ENCODE data around the gene PSMD1.
"Not testable (repeated sequence)": the region's sequence is repeated elsewhere in the genome, so short reads cannot be mapped to it uniquely, and the experiment has no call there.

Gene PSMD1

GRCh38 chr2:231056453-231057416, at the start of gene PSMD1:
Gene PSMD1 (plus strand): TSS chr2:231056867. CDS start chr2:231057026, 159 bp downstream.
- peak; percentile 88 for DNase-seq (ENCODE audit: low read depth)

DNA sequence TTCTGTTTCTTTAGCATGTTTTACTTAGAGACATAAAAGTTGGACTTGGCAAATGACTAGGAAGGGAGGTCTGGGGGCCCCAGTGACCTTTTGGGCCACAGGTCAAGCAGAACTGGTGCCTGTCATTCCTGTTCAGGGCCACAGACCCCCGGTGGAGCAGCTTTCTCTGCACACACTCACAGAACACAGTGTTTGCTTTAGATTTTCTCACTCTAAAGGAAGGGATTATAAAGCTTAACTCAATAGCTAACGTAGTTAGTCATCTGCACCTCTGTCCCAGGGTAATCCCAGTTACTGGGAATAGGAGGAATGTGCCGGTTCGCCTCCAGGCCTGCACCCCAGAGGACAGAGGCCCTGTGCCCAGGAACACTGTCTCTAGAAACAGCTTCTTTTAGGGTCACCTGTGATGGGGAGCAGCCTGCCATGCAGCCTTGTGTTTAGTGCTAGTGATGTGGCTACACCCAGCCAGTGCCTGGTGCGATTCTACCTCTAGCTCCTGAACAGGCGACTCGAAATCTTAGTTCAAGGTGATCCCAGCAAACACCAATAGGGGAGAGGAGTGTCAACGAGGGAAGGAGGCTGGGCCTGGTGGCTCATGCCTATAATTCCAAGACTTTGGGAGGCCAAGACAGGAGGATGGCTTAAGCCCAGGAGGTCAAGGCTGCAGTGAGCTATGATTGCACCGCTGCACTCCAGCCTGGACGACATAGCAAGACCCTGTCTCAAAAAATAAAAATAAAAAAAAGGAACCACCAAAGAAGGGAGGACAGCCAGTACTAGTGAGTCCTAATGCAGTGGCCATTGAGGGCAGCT, 49.2 kb upstream of the PSMD1 start:
- DNase-seq (ENCODE audit: low read depth) = no peak

DNA sequence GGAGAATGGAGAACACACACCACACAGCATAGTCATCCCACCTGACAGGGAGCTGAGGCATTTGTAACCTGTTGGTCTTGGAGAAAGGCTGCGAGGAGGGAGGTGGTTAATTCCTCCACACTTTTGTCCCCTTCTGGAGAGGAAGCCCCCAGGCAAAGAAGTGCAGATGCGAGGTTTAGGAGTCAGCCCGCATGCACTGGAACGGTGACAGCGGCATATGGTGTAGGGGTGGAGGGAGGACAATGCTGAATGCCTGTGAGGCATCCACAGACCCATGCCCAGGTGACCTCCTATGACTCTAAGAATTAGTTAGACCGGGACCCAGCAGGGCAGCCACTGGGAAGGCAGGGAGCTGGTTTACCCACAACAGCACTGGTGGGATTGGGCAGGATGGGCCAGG, 48.5 kb upstream of the PSMD1 start:
- DNase-seq (ENCODE audit: low read depth) = no peak

DNA sequence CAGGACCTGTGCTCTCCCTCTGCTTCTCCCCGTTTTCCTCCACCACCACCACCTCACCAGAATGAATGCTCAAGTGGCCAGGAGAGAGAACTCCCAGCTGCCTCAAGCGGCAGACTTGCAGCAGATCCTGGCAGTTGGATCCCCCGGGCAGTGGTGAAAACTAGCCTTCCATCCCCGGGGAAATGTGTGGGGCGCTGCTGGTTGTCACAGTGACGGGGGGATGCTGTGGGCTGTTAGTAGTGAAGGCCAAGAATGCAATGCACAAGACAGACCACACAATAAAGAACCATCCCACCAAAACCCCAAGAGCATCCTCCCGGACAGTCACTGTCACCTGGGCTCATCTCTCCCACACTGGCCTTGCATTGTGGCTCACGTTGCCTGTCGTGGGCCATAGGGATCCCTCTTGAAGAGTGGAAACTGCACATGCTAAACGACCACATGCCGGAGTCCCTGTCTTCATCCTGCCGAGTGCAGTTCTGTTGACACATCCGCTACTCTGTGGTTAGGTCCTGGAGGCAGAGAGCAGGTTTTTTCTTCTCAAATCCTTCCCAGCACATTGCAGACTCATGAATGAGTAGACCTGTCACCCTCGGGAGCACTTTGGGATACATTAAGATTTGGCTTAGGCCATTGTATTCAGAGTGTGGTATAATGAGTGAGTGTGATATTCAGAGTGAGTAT, 47.3 kb upstream of the PSMD1 start:
- no peak for DNase-seq (ENCODE audit: low read depth)

DNA sequence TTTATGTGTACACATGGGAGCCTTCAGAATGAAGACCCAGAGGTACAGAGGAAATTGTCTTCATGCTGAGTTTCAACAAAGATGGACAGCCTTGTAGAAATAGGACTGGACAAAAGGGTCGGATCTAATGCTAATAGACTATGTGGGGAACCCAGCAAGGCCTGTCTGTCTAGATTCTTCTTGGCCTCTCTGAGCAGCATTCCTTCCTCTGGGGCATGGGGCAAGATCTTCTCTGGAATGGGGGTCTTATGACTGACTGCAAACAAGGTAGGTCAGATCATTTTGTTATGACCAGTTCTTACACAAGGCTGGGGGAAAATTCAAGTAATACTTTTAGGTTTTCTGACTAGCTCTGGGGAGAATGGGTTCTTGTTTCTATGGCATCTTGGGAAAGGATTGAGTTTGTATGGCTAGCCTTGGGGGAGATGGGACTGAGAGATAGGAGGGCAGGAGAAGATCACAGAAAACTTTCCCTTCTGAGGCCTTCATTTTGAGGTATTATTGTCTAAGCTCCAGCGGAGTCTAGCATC, 46.4 kb upstream of the PSMD1 start:
- DNase-seq (ENCODE audit: low read depth) = no peak

DNA sequence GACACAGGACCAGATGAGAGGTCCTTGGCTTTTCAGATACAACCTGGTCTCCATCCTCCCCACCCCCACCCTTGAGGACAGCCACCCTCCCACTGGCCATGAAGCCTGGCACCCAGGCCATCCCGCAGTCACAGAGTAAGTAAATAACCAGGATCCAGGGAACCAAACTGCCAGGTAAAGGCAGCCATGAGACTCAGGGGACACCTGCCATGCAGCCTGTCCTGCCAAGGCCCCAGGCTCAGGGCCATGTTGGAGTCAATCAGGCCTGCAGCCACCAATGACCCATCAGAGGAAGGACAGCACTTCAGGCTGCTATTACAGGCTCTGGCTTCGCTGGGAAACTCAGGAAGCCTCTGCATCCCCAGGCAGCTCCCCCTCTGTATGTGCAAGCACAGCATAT, 45.1 kb upstream of the PSMD1 start:
- DNase-seq (ENCODE audit: low read depth) = no peak

DNA sequence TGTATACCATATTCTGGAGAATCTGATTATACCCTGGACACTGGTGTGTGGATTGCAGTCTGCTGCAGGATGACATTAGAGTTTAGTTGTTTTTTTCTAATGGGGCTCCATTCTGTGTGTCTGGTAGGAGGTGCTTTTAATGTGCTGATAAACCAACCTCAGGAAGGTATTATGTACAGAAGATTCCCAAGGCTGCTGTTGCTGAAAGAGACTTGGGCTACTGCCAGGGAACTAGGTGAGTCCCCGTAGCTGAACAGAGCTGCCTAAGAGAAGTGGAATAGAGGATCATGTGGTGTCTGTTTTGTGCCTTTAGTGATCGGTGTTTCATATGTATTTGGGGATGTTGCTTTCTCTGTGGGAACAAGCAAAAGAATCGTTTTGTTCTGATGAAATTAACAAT, 44.2 kb upstream of the PSMD1 start:
- no peak for DNase-seq (ENCODE audit: low read depth)

DNA sequence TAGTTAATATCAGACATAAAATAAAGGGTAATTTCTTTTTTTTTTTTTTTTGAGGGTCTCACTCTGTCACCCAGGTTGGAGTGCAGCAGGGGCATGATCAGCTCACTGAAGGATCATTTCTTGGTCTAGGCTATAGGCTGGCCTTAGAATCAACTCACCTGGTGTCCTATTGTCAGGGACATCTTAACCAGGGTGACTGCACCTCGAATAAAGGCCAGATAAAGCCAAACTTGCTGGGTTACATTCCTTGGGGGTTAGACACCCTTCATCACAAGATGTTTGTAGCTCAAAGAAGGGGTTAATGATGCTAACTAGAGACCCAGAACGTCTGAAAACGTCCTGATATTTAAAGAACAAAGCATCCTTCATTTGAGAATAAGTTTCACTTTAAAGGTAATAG, 42.8 kb upstream of the PSMD1 start:
- DNase-seq (ENCODE audit: low read depth) = no peak

DNA sequence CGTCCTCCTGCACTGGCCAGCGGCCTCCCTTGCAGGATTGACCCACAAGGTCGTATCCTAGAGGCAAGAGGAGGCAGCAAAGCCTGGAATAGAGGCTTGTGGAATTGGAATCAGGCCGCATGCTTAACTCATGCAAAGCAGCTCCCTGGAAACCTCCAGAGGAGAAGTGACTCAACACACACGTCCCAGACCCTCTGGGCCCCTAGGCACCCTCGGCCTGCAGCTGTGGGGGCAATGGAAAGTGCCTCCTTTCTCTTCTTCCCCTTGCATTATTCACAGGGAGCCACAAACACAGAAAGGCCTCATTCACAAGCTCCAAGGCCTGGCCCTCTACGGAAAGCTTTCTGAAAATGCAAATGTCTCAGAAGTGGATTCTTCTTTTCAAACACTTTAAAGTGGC, 41.2 kb upstream of the PSMD1 start:
- DNase-seq (ENCODE audit: low read depth) = no peak

- no peak for DNase-seq (ENCODE audit: low read depth)
Observed at GRCh38 chr2:231015926-231016325, 40.7 kb upstream of the PSMD1 start.

- DNase-seq (ENCODE audit: low read depth) = no peak
Observed at GRCh38 chr2:231016566-231017230, 40.0 kb upstream of the PSMD1 start.

DNA sequence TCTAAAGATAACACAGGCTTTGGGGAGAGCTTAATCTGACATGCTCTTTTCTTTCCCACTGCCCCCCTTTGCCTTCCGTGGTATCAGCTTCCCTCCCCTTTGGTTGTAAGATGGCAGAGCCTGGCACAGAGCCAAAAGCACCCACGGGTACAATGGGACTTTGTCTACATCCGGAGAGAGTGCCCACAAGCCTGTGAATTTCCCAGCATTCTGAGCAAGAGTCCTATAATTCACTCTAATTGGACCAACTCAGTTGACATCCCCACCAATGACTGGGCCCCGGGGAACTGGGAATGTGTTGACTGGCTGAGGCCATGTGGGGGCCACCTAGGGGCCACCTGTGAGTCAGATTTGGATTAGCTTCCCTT, 39.5 kb upstream of the PSMD1 start:
- DNase-seq (ENCODE audit: low read depth) = no peak

DNA sequence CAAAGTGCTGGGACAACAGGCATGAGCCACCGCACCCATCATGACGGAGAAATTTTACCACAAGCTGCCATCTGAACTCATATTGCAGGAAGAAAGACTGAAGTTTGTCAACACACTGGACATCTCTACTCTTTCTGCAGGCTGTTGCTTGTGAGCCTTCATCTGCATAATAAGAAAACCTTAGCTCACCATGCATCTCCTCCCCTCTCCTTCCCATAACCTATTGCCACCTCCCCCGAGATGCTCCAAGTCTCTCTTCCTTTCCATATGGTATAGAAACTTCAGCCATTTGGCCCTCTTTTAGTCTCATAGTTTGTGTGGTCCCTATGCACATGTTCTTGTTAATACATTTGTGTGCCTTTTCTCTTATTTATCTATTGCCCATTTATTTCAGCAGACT, 38.5 kb upstream of the PSMD1 start:
- DNase-seq (ENCODE audit: low read depth) = no peak

DNA sequence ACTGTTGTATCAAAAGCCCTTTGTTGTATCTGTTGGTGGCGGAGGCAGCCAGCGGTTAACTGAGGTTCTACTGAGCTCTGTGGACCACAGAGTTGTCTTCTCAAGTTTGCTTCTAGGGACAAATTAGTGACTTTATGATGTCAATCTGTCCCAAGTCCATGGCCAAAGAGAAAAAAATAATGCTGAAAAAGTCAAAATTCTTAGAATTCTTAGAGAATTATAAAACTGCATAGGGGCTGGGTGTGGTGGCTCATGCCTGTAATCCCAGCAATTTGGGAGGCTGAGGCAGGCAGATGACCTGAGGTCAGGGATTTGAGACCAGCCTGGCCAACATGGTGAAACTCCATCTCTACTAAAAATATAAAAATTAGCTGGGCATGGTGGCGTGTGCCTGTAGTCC, 31.6 kb upstream of the PSMD1 start:
- DNase-seq (ENCODE audit: low read depth) = not testable (repeated sequence)

DNA sequence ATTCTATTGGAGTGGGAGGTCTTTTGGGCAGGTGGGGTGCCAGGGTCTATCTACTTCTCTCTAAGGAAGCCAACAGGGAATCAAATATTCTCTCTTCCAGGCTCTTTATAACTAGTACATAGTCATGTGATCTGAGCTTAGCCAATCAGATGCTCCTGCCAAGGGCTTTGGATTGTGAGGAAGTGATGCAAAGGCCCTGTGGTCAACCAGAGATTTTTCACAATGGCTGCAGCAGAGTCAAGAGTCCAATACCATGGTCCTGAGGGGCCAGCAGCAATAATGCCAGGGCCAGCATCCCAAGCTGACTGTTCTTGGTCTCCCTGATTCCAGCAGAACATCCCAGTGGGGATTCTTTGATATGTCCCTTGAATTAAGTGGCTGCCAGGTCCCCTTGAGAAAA, 27.8 kb upstream of the PSMD1 start:
- no peak for DNase-seq (ENCODE audit: low read depth)

DNA sequence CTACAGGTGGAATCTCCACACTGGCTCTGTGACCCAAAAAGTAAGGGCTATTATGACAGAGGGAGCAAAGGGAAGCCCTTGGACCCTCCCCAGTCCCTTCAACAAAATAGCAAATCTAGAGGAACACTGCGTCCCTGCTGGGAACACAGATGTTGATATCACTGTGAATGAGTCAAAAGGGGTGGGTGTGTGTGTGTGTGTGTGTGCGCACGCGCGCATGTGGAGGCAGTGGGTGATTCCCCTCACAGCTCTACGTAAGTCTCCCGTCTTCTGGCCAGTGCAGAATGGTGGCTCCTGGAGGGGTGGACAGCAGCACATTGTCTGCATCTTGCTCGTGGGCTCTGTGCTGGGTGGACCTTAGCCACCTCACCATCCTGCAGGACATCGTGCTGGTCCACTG, 27.1 kb upstream of the PSMD1 start:
- no peak for DNase-seq (ENCODE audit: low read depth)

GRCh38 chr2:231030725-231031124, 25.9 kb upstream of the PSMD1 start:
- DNase-seq (ENCODE audit: low read depth) = no peak

- no peak for DNase-seq (ENCODE audit: low read depth)
Observed at GRCh38 chr2:231032575-231033140, 24.0 kb upstream of the PSMD1 start.

- DNase-seq (ENCODE audit: low read depth) = no peak
Observed at GRCh38 chr2:231033147-231034132, 23.2 kb upstream of the PSMD1 start.

DNA sequence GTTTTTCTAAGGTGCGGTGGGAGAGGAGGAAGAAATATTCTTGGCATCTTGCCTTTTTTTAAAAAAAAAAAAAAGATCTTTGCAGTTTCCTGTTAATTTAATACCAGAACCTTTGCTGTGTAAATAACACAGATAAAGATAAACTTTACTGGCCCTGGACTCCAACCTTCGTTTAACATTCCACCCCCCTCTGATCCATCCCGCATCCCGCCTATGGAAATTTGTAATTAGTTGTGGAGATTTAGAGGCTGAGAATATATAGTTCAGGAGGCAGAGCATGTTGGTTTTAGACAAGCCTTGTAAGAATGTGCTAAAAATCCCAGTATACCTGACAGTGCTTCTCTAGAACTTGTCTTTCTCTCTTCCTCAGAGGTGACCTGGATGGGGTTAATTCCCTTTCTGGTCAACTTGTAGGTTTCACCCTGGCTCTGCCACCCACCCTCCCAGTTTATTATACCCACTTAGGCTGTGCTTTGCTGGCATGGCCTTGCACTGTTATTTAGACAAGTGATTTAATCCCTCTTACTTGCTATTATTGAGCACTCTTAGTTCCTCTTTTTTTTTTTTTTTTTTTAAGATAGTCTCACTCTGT, 22.3 kb upstream of the PSMD1 start:
- no peak for DNase-seq (ENCODE audit: low read depth)
